OCI-LY7 (cell line): ENCODE data around the gene DUOX2.
A peak's percentile ranks its signal among the peaks of the same experiment; 100 is the strongest.

Experiments
- EZH2phosphoT487 ChIP-seq: fragments of 200-600 bp; sonication (generic); IDR thresholded peaks from 2 replicates; pipeline ENCODE4 v1.6.1; 2018; ENCODE audit warnings: low read depth, borderline replicate concordance, mild to moderate bottlenecking, mixed run types, antibody characterized with exemption, low read length, moderate library complexity, mixed read lengths
- TF ChIP-seq, protein P1 (sequence below): fragments of 200-600 bp; sonication (generic); conservative IDR thresholded peaks from 2 replicates; pipeline ENCODE4 v1.5.1; 2014; ENCODE audit warnings: mild to moderate bottlenecking, antibody characterized with exemption, low read length, moderate library complexity, mixed read lengths

DNA sequence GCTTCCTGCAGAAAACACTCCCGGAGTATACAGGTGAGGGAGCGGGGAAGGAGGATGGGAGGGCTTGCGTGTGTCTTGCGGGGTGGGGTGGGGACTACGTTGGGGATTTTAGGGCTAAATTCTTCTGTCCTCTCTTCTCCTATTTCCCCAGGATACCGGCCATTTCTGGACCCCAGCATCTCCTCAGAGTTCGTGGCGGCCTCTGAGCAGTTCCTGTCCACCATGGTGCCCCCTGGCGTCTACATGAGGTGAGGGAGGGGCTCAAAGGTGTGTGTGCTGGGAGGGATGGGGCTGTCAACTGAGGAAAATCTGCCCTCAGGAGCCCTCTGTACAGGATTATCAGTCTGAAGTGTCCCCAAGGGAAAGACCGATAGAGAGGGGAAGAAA, 22.4 kb upstream of the DUOX2 start:
- TF ChIP-seq, protein P1, sequence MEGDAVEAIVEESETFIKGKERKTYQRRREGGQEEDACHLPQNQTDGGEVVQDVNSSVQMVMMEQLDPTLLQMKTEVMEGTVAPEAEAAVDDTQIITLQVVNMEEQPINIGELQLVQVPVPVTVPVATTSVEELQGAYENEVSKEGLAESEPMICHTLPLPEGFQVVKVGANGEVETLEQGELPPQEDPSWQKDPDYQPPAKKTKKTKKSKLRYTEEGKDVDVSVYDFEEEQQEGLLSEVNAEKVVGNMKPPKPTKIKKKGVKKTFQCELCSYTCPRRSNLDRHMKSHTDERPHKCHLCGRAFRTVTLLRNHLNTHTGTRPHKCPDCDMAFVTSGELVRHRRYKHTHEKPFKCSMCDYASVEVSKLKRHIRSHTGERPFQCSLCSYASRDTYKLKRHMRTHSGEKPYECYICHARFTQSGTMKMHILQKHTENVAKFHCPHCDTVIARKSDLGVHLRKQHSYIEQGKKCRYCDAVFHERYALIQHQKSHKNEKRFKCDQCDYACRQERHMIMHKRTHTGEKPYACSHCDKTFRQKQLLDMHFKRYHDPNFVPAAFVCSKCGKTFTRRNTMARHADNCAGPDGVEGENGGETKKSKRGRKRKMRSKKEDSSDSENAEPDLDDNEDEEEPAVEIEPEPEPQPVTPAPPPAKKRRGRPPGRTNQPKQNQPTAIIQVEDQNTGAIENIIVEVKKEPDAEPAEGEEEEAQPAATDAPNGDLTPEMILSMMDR = peak; percentile 60
- TF ChIP-seq EZH2phosphoT487 = no peak
